Measurements from ENCODE around the gene HEG1. TPM values are rescaled to one million over a fixed set of nuclear protein-coding genes. Genes with fewer than 3 reads are reported as not detected.
A peak's percentile ranks its signal among the peaks of the same experiment; 100 is the strongest.

Gene HEG1
- total and polyA plus RNA-seq, 2 of the 13 experiments (the other 11 are each of a cell fraction or from before 2014, with no cell fraction given), result 10.7 to 18.2 TPM

DNA sequence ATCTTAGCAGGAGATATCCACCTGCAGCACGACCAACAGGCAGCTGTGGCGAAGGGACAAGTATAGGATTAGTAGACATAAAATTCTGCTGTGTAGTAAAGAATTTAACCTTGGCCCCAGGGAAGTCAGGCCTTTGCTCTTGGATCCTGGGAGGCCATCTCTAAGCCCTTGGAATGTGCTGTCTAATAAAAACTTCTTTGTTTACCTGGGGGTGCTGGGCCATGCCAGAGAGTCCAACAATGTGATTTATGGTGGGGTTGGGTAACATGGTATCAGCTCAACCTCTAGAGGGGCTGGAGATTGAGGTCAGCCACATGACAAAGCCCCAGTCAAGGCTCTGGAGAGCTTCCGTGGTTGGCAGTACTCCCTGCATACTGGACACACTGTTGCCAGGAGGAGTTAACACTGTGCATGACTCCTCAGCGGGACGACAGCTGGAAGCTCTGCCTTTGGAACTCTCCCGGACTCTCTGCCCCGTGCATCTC, 52.4 kb downstream of the HEG1 start (continued):
- TF ChIP-seq, protein P1, sequence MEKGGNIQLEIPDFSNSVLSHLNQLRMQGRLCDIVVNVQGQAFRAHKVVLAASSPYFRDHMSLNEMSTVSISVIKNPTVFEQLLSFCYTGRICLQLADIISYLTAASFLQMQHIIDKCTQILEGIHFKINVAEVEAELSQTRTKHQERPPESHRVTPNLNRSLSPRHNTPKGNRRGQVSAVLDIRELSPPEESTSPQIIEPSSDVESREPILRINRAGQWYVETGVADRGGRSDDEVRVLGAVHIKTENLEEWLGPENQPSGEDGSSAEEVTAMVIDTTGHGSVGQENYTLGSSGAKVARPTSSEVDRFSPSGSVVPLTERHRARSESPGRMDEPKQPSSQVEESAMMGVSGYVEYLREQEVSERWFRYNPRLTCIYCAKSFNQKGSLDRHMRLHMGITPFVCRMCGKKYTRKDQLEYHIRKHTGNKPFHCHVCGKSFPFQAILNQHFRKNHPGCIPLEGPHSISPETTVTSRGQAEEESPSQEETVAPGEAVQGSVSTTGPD (CRISPR knock-in tag; IDR thresholded peaks at IDR 0.05), result peak; percentile 87
- TF ChIP-seq, protein P2, sequence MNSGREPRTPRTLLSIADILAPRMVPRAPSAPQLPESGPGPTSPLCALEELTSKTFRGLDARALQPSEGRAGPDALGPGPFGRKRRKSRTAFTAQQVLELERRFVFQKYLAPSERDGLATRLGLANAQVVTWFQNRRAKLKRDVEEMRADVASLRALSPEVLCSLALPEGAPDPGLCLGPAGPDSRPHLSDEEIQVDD (CRISPR knock-in tag; IDR thresholded peaks at IDR 0.05; ENCODE audit: borderline replicate concordance), result no peak
- TF ChIP-seq SALL1 (CRISPR knock-in tag; IDR thresholded peaks at IDR 0.05), result peak; percentile 96
- TF ChIP-seq, protein P3, sequence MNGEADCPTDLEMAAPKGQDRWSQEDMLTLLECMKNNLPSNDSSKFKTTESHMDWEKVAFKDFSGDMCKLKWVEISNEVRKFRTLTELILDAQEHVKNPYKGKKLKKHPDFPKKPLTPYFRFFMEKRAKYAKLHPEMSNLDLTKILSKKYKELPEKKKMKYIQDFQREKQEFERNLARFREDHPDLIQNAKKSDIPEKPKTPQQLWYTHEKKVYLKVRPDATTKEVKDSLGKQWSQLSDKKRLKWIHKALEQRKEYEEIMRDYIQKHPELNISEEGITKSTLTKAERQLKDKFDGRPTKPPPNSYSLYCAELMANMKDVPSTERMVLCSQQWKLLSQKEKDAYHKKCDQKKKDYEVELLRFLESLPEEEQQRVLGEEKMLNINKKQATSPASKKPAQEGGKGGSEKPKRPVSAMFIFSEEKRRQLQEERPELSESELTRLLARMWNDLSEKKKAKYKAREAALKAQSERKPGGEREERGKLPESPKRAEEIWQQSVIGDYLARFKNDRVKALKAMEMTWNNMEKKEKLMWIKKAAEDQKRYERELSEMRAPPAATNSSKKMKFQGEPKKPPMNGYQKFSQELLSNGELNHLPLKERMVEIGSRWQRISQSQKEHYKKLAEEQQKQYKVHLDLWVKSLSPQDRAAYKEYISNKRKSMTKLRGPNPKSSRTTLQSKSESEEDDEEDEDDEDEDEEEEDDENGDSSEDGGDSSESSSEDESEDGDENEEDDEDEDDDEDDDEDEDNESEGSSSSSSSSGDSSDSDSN (CRISPR knock-in tag; IDR thresholded peaks at IDR 0.05), result peak; percentile 54; the same call in 1 of the 2 replicates
- no peak for TF ChIP-seq SNAPC2 (CRISPR knock-in tag; IDR thresholded peaks at IDR 0.05)
- peak; percentile 69 for TF ChIP-seq FOSL2 (CRISPR knock-in tag; IDR thresholded peaks at IDR 0.05)
- TF ChIP-seq ATF1 (CRISPR knock-in tag; IDR thresholded peaks at IDR 0.05), result no peak
- no peak for TF ChIP-seq MBD4 (IDR thresholded peaks at IDR 0.05; ENCODE audit: borderline replicate concordance, low read length)
- TF ChIP-seq CEBPB (IDR thresholded peaks at IDR 0.05; ENCODE audit: borderline replicate concordance, low read depth, low read length), result peak; percentile 79; the same call in 1 of the 2 replicates
- no peak for TF ChIP-seq ZSCAN30 (CRISPR knock-in tag; IDR thresholded peaks at IDR 0.05)
- no peak for TF ChIP-seq STAT5B (CRISPR knock-in tag; IDR thresholded peaks at IDR 0.05)
- TF ChIP-seq ZNF101 (CRISPR knock-in tag; IDR thresholded peaks at IDR 0.05; ENCODE audit: borderline replicate concordance, low read depth), result no peak
- TF ChIP-seq ZNF317 (CRISPR knock-in tag; IDR thresholded peaks at IDR 0.05), result 0 out of 2 replicates have a peak, but pooled peaks have one; percentile 52
- TF ChIP-seq, protein P4, sequence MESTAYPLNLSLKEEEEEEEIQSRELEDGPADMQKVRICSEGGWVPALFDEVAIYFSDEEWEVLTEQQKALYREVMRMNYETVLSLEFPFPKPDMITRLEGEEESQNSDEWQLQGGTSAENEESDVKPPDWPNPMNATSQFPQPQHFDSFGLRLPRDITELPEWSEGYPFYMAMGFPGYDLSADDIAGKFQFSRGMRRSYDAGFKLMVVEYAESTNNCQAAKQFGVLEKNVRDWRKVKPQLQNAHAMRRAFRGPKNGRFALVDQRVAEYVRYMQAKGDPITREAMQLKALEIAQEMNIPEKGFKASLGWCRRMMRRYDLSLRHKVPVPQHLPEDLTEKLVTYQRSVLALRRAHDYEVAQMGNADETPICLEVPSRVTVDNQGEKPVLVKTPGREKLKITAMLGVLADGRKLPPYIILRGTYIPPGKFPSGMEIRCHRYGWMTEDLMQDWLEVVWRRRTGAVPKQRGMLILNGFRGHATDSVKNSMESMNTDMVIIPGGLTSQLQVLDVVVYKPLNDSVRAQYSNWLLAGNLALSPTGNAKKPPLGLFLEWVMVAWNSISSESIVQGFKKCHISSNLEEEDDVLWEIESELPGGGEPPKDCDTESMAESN (CRISPR knock-in tag; conservative IDR thresholded peaks at IDR 0.05), result 0 out of 2 replicates have a peak, but pooled peaks have one; percentile 22
- TF ChIP-seq ZNF776 (CRISPR knock-in tag; IDR thresholded peaks at IDR 0.05), result no peak
- TF ChIP-seq RFX1 (IDR thresholded peaks at IDR 0.05), result no peak
- TF ChIP-seq, protein P5, sequence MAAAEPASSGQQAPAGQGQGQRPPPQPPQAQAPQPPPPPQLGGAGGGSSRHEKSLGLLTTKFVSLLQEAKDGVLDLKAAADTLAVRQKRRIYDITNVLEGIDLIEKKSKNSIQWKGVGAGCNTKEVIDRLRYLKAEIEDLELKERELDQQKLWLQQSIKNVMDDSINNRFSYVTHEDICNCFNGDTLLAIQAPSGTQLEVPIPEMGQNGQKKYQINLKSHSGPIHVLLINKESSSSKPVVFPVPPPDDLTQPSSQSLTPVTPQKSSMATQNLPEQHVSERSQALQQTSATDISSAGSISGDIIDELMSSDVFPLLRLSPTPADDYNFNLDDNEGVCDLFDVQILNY (CRISPR knock-in tag; conservative IDR thresholded peaks at IDR 0.05), result no peak
- TF ChIP-seq TRIM24 (CRISPR knock-in tag; IDR thresholded peaks at IDR 0.05), result no peak
- TF ChIP-seq, protein P6, sequence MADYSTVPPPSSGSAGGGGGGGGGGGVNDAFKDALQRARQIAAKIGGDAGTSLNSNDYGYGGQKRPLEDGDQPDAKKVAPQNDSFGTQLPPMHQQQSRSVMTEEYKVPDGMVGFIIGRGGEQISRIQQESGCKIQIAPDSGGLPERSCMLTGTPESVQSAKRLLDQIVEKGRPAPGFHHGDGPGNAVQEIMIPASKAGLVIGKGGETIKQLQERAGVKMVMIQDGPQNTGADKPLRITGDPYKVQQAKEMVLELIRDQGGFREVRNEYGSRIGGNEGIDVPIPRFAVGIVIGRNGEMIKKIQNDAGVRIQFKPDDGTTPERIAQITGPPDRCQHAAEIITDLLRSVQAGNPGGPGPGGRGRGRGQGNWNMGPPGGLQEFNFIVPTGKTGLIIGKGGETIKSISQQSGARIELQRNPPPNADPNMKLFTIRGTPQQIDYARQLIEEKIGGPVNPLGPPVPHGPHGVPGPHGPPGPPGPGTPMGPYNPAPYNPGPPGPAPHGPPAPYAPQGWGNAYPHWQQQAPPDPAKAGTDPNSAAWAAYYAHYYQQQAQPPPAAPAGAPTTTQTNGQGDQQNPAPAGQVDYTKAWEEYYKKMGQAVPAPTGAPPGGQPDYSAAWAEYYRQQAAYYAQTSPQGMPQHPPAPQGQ (CRISPR knock-in tag; IDR thresholded peaks at IDR 0.05; ENCODE audit: borderline replicate concordance), result no peak

All from HepG2 (cell line).